ENCODE results near the gene ALDH1L1. TPM values are rescaled to one million over a fixed set of nuclear protein-coding genes. Genes with fewer than 3 reads are reported as not detected.

ALDH1L1 gene
- total and polyA plus RNA-seq, 2 of the 13 experiments (the other 11 are each of a cell fraction or from before 2014, with no cell fraction given) = 11.2 to 28.7 TPM

DNA sequence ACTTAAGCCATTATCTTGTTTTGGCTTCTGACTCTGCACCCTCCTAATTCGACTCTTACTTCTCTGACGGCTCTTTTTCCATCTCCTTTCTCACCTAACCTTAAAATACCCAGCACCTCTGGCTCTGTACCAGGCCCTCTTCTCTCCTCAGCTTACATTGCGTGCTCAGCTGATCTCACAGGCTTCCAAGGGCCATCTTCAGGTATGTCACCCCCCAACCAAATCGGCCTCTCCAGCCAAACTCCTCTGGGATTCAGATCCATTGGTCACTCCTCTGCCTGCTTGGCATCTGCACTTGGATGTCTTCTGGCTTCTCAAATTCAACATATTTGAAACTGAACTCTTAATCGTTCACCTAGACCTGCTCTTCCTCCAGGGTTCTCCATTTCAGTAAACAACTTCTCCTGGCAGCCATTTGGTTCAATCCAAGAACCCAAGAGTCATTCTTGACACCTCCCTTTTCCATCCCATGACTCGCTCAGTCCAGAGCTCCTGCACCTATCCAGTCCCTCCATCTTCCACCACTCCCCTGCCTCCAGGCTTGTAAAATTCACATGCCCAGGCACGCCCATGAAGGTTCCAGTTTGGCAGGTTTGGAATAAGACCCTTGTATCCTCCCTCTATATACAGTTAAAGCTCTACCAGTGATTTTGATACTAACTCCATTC is 61.2 kb downstream of the ALDH1L1 start:
- intact Hi-C loops (cut with micrococcal nuclease; ENCODE audit: unreplicated experiment) = loop anchor here (10.0 kb wide), 1 partner anchor 144 kb away; no protein-coding TSS in a partner anchor
- TF ChIP-seq THAP8 (CRISPR knock-in tag; IDR thresholded peaks at IDR 0.05; ENCODE audit: borderline replicate concordance) (no peak), ZNF333 (CRISPR knock-in tag; IDR thresholded peaks at IDR 0.05; ENCODE audit: borderline replicate concordance) (no peak), ZNF598 (CRISPR knock-in tag; IDR thresholded peaks at IDR 0.05; ENCODE audit: borderline replicate concordance) (no peak)
- TF ChIP-seq, protein P1, sequence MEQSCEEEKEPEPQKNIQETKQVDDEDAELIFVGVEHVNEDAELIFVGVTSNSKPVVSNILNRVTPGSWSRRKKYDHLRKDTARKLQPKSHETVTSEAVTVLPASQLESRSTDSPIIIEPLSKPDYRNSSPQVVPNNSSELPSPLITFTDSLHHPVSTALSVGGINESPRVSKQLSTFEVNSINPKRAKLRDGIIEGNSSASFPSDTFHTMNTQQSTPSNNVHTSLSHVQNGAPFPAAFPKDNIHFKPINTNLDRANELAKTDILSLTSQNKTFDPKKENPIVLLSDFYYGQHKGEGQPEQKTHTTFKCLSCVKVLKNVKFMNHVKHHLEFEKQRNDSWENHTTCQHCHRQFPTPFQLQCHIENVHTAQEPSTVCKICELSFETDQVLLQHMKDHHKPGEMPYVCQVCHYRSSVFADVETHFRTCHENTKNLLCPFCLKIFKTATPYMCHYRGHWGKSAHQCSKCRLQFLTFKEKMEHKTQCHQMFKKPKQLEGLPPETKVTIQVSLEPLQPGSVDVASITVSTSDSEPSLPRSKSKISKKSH (CRISPR knock-in tag; IDR thresholded peaks at IDR 0.05; ENCODE audit: borderline replicate concordance) = no peak
- no peak for FAIRE-seq
- ChIA-PET CTCF (ENCODE audit: low intra/inter-chr PET ratio, low total read pairs) (no interaction called here), POLR2A (no interaction called here)
- ATAC-seq = no peak
- Histone ChIP-seq H3K4me3 (replicated peaks in 1 of 3; ENCODE audit: insufficient read depth in 1 of 3, low read depth in 2 of 3, low read length in 3 of 3) (no peak overlapping the region), H3K4me2 (ENCODE audit: low read depth, low read length) (no peak overlapping the region), H3K79me2 (ENCODE audit: insufficient read depth, low read length) (no peaks in the 10 kb centered on the region), H3K27me3 (ENCODE audit: control insufficient read depth in 1 of 2, insufficient read depth in 2 of 2, low read length in 2 of 2) (no peaks in the 10 kb centered on the region), H4K20me1 (ENCODE audit: insufficient read depth, low read length) (no peaks in the 10 kb centered on the region), H3K9me3 (ENCODE audit: low read length) (no peaks in the 10 kb centered on the region), H3K27ac (ENCODE audit: extremely low read length, insufficient read depth, low read length) (no peak overlapping the region), H2AFZ (ENCODE audit: low read length) (no peak overlapping the region), H3K4me1 (ENCODE audit: insufficient read depth, low read length) (no peaks in the 10 kb centered on the region), H3K36me3 (replicated peaks in 1 of 2; ENCODE audit: control insufficient read depth in 1 of 2, insufficient read depth in 2 of 2, low read length in 2 of 2) (0 out of 5 replicates have a peak, but pooled peaks cover 2 to 16% of the 10 kb centered on the region in 2 experiments), H3K9ac (ENCODE audit: insufficient read depth, low read depth, low read length) (no peak overlapping the region)
- 93% methylated on average over 7 of the region's 7 CpGs for WGBS (ENCODE audit: low lambda C conversion rate)
- BruUV-seq (replicated peaks) = no TSS peak
- in situ Hi-C loops (cut with HindIII; ENCODE audit: extremely low pct_ligation_motif_present, low pct_unique_long_range_greater_than_20kb) = no loop called here
- DNase-seq (ENCODE audit: low spot score) = no peak

- Histone ChIP-seq H4K20me1 (ENCODE audit: insufficient read depth, low read length) (no peaks in the 10 kb centered on the region), H3K4me1 (ENCODE audit: insufficient read depth, low read length) (no peaks in the 10 kb centered on the region), H3K4me2 (ENCODE audit: low read depth, low read length) (no peak overlapping the region), H3K27me3 (ENCODE audit: control insufficient read depth in 1 of 2, insufficient read depth in 2 of 2, low read length in 2 of 2) (no peaks in the 10 kb centered on the region), H2AFZ (ENCODE audit: low read length) (no peak overlapping the region), H3K4me3 (replicated peaks in 1 of 3; ENCODE audit: insufficient read depth in 1 of 3, low read depth in 2 of 3, low read length in 3 of 3) (no peak overlapping the region), H3K9ac (ENCODE audit: insufficient read depth, low read depth, low read length) (no peak overlapping the region), H3K9me3 (ENCODE audit: low read length) (no peaks in the 10 kb centered on the region), H3K36me3 (replicated peaks in 1 of 2; ENCODE audit: control insufficient read depth in 1 of 2, insufficient read depth in 2 of 2, low read length in 2 of 2) (peaks cover 2 to 16% of the 10 kb centered on the region in 2 experiments; a peak in 1 of 5 replicates), H3K79me2 (ENCODE audit: insufficient read depth, low read length) (no peaks in the 10 kb centered on the region), H3K27ac (ENCODE audit: extremely low read length, insufficient read depth, low read length) (no peak overlapping the region)
- no peak for FAIRE-seq
- ChIA-PET CTCF (ENCODE audit: low intra/inter-chr PET ratio, low total read pairs) (no interaction called here), POLR2A (no interaction called here)
- intact Hi-C loops (cut with micrococcal nuclease; ENCODE audit: unreplicated experiment) = loop anchor here (10.0 kb wide), 1 partner anchor 144 kb away; no protein-coding TSS in a partner anchor
- no TSS peak for BruUV-seq (replicated peaks)
- no peak for ATAC-seq
- WGBS (ENCODE audit: low lambda C conversion rate) = 97% methylated on average over 7 of the region's 11 CpGs
- DNase-seq (ENCODE audit: low spot score) = no peak
- in situ Hi-C loops (cut with HindIII; ENCODE audit: extremely low pct_ligation_motif_present, low pct_unique_long_range_greater_than_20kb) = no loop called here
- no peak for TF ChIP-seq HNRNPUL1 (IDR thresholded peaks at IDR 0.05; ENCODE audit: low read depth, low read length)
- TF ChIP-seq, protein P2, sequence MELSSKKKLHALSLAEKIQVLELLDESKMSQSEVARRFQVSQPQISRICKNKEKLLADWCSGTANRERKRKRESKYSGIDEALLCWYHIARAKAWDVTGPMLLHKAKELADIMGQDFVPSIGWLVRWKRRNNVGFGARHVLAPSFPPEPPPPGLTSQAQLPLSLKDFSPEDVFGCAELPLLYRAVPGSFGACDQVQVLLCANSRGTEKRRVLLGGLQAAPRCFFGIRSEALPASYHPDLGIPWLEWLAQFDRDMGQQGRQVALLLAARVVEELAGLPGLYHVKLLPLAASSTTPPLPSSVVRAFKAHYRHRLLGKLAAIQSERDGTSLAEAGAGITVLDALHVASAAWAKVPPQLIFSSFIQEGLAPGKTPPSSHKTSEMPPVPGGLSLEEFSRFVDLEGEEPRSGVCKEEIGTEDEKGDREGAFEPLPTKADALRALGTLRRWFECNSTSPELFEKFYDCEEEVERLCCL (CRISPR knock-in tag; IDR thresholded peaks at IDR 0.05; ENCODE audit: borderline replicate concordance) = no peak
- TF ChIP-seq ZSCAN21 (CRISPR knock-in tag; IDR thresholded peaks at IDR 0.05; ENCODE audit: borderline replicate concordance) = no peak
- TF ChIP-seq GPBP1L1 (CRISPR knock-in tag; IDR thresholded peaks at IDR 0.05) = no peak
- TF ChIP-seq FOXP1 (IDR thresholded peaks at IDR 0.05) = no peak
- TF ChIP-seq FOXP1 (CRISPR knock-in tag; IDR thresholded peaks at IDR 0.05) = no peak
- TF ChIP-seq, protein P3, sequence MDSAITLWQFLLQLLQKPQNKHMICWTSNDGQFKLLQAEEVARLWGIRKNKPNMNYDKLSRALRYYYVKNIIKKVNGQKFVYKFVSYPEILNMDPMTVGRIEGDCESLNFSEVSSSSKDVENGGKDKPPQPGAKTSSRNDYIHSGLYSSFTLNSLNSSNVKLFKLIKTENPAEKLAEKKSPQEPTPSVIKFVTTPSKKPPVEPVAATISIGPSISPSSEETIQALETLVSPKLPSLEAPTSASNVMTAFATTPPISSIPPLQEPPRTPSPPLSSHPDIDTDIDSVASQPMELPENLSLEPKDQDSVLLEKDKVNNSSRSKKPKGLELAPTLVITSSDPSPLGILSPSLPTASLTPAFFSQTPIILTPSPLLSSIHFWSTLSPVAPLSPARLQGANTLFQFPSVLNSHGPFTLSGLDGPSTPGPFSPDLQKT (CRISPR knock-in tag; IDR thresholded peaks at IDR 0.05; ENCODE audit: borderline replicate concordance) = no peak
Measured at GRCh38 chr3:126118591-126118990, 61.8 kb downstream of the ALDH1L1 start.

Measured in HepG2 (cell line).